ENCODE data around the gene EPB41.
"Not testable (repeated sequence)": the region's sequence is repeated elsewhere in the genome, so short reads cannot be mapped to it uniquely, and the experiment has no call there.

EPB41 gene

DNA sequence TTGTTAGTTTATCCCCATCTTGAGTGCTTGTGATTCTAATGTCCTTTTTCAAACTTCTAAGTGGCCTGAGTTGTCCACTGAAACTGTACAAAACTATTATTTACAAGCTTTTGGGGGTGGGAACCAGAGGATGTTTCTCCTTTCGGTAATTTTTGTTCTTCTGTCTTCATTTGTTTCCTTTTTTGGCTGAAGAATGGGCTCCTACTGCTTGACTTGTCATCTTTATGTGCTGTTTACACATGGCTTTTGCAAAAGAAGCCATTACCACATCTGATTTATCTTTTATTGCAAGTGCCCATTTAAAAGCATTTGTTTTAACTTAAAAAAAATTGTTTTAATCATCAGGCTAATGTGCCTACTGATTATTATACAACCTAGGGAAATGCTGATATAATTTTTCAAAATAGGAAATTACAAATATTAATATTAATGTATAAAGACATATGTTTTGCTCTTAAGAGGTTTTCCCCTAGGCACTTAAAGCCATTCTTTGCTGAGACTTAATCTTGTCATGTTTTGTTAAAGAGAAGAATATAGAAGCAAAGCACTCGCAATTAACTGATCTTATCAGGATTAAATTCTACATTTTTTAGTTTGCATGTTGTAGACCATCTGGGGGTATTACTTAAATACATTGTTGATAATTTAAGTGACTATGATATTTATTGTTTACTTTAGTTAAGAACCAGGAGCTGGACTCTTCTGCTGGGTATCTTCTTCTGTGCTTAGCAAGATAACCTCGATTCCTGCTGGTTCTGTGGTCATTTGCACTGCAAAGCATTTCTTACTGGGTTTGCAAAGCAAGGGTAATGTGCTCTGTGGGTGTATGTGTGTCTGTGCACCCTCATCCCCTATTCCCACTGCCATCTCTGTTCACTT is 169.2 kb downstream of the EPB41 start:
- Histone ChIP-seq H3K4me3 (no peak overlapping the region), H3K27ac (no peak overlapping the region)

DNA sequence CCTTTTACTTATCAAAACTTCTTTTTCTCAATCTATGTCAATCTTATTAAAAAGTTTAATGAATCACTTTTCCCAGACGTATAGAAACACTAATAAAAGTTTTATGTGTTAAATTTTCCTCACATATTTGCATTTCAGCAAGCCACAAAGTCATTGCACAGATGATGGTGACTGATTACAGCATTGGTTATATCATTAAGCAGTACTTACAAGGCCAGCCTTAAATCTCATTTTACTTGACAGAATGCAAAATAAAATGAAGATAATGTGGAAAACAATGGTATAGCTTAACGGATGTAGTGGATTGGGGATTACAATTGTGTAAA is 169.8 kb downstream of the EPB41 start:
- no peak overlapping the region for H3K27ac ChIP-seq
- no peak overlapping the region for H3K4me3 ChIP-seq

DNA sequence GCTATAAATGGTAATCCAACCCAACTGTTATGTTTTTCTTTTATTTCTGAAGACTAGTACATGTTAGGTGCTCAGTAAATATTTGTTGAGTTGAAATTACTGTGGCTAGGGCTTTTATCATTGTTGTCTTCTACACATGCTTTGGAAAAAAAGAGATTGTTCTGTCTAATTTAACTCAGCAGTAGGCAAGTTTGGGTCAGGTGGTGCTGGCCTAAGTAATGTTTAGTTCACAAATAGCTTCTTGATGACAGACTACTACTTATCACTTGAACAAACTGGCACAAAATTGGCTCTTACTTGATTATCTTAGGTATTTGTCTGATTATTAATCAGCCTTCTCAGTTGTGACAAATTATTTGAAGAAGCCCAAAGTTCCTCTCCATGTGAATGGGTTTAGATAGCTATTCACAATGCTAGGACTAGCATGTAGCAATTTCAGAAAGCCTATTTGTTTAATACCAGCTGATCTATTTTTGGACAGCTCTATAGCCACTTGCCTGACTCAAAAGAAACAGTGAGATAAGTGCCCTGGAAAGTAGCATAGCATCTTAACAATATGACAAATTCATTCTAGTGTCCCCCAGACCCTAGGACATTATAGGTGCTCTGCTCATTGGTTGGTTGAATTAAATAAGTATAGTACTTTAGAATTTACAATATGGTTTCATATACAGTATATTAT is 176.7 kb downstream of the EPB41 start:
- no peak overlapping the region for H3K27ac ChIP-seq

DNA sequence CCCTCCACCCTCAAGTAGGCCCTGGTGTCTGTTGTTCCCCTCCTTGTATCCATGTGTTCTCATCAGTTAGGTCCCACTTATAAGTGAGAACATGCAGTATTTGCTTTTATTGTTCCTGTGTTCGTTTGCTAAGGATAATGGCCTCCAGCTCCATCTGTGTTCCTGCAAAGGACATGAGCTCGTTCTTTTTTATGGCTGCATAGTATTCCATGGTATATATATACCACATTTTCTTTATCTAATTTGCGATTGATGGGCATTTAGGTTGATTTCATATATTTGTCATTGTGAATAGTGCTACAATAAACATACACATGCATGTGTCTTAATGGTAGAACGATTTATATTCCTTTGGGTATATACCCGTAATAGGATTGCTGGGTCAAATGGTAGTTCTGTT is 178.3 kb downstream of the EPB41 start:
- not testable (repeated sequence) for H3K27ac ChIP-seq, H3K4me3 ChIP-seq

More for the DNA sequence above, 176.7 kb downstream of the EPB41 start:
- no peak overlapping the region for H3K4me3 ChIP-seq

DNA sequence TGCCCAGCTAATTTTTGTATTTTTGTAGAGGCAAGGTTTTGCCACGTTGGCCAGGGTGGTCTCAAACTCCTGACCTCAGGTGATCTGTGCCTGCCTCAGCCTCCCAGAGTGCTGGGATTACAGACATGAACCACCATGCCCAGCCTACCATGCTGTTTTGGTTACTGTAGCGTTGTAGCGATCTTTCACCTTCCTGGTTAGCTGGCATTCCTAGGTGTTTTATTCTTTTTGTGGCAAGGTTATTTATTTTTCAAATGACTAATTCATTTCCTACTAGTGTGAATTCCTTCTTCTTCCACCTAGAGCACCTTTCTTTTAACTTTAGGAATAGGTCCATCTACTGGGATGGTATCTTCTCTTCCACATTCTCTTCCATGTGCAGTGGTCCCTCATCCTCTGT is 180.1 kb downstream of the EPB41 start:
- H3K4me3 ChIP-seq = no peak overlapping the region

DNA sequence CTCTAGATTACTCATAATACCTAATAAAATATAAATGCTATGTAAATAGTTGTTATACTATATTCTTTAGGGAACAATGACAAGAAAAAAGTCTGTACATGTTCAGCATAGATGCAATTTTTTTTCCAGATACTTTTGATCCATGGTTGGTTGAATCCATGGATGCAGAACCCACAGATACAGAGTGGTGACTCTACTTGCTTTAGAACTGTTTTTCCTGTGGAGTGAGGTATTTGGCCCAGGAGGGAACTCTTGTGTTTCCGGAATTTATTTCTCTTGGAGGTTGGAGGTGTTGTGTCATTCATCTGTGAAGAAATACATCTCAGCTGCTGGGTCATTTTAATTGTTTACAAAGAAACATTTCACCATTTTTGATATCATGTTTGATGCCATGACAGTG is 180.6 kb downstream of the EPB41 start:
- no peak overlapping the region for H3K27ac ChIP-seq
- no peak overlapping the region for H3K4me3 ChIP-seq

More for the DNA sequence above, 180.1 kb downstream of the EPB41 start:
- no peak overlapping the region for H3K27ac ChIP-seq

DNA sequence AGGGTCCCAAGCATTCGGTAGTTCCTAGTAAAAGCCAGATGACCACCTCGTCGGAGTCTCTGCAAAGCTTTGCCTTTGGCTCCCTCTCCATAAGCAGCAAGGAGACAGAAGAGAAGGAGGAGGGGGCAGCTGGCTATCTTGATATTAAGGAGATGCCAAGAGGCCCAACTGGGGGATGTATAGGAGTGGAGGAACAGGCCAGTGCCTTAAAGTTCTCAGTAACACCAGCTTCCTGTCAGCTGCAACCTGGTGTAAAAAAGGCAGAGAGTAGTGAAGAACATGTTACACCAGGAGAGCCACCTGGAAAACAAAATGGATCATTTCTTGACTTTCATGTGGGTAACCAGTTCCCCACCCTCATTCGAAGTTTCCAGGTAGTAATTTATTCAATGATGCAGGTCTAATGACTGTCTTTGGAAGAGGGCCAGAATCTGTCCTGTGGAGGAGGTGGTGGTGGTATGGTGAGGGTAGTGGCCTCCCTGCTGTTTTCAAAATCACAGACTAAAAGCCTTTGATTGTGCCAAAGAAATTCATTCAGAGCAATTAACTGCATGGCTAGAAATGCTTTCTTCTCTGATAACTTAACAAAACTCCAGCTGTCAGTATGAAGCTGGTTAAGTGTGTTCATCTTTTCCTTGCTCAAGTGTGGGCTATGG is 182.0 kb downstream of the EPB41 start:
- H3K27ac ChIP-seq = no peak overlapping the region
- H3K4me3 ChIP-seq = no peak overlapping the region

DNA sequence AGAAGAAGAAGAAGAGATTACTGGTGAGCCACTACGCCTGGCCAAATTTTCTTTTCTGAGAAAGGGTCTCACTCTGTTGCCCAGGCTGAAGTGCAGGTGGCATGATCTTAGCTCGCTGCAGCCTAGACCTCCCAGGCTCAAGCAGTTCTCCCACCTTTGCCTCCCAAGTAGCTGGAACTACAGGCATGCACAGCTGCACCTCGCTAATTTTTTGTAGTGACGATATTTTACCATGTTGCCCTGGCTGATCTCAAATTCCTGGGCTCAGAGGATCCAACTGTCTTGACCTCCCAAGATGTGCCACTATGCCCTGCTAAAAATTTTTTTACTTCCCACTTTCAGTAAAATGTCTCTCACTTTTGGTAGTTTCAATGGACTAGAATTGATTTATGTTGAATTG is 184.9 kb downstream of the EPB41 start:
- H3K27ac ChIP-seq = no peak overlapping the region
- no peak overlapping the region for H3K4me3 ChIP-seq

DNA sequence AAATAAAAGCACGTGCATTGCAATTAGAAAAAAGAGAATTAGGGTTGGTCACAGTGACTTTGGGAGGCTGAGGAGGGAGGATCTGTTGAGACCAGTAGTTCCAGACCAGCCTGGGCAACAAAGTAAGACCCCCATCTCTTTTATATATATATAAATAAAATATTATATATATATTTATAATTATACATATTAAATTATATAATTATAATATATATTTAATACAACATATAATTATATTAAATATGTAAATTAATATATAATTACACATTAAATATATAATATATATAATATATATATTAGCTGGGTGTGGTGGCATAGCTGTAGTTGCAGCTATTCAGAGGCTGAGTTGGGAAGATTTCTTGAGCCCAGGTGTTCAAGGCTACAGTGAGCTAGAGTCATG is 186.1 kb downstream of the EPB41 start:
- H3K4me3 ChIP-seq = no peak overlapping the region
- H3K27ac ChIP-seq = no peak overlapping the region

DNA sequence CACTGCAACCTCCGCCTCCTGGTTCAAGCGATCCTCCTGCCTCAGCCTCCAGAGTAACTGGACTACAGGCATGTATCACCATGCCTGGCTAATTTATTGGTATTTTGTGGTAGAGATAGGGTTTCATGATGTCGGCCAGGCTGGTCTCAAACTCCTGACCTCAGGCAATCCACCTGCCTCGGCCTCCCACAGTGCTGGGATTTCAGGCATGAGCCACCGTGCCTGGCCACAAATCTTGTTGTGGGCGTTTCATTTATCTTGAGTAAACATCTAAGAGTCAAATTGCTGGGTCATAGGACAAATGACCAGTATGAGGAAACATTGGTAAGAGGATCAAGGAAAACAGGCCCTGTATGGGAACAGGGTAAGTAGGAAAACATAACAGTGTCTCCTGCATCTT is 191.5 kb downstream of the EPB41 start:
- H3K27ac ChIP-seq = no peak overlapping the region
- no peak overlapping the region for H3K4me3 ChIP-seq

DNA sequence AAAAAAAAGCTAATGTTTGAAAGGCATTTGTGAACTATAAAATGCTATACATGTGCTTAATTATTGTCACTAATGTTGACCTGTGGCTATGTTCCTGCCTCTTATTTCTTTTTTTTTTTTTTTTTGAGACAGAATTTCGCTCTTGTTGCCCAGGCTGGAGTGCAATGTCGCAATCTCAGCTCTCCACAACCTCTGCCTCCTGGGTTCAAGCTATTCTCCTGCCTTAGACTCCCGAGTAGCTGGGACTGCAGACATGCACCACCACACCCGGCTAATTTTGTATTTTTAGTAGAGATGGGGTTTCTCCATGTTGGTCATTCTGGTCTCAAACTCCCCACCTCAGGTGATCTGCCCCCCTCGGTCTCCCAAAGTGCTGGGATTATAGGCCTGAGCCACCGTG is 193.7 kb downstream of the EPB41 start:
- not testable (repeated sequence) for H3K27ac ChIP-seq, H3K4me3 ChIP-seq

DNA sequence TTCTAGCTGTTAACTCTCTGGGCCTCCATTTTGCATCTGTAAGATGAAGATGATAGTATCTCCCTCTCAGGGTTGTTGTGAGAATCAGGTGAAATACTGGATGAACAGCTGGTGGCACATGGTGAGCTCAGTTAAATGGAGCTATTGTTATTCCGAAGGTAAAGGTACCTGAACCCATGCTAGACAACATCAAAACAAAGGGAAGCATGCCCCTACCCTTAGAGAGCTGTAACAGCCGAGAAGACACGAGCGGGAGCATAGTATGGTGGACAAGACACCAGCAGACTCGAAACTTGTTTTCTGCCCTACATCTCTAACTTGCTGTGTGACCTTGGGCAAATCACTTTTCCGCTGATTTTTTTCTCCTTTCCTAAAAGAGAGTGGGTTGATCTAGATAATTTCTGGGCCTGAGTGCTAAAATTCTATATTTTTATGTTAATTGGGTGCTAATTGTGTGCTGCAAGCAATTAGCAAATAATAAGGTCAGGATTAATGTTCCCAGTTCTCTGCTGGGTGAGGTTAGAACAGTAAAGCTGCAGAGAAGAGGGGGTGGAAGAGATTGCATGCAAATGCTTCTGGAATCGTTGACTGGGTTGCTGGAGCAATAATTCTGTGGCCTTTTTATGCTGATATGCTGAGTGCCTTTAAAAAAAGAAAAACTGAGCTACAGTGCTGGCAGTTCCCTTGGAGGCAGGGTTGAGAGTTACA is 198.5 kb downstream of the EPB41 start:
- no peak overlapping the region for H3K4me3 ChIP-seq
- H3K27ac ChIP-seq = no peak overlapping the region

DNA sequence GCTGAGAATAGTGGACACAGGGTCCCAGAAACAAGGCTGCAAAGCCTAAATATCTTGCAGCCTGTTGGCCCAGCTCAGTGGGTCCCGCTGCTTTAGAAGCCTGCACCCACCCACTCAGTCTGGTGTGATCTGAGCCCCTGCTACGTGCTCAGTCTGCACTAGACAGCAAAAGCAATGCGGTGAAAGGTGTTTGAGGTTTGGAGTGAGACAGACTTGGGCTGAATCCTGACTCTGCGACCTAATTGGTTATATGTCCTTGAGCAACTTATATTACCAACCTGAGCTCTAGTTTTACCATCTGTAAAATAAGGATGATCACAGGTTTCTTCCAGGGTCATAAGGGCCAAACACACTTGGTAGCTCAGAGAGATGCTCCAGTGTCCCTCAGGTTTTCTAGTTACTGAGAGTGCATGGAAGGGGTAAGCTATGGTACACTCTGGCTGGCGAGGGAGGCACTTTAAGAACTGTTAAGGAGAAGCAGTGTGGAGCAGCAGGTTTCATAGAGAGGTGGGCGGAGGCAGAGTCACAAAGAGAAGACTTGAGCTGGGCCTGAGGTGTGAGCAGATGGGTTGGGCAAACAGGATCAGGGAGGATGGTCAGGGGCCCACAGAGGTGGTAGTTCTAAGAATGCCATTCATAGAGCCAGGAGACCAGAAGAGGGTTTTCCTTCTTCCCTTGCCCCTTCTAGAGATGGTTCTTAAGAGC is 199.2 kb downstream of the EPB41 start:
- no peak overlapping the region for H3K27ac ChIP-seq

DNA sequence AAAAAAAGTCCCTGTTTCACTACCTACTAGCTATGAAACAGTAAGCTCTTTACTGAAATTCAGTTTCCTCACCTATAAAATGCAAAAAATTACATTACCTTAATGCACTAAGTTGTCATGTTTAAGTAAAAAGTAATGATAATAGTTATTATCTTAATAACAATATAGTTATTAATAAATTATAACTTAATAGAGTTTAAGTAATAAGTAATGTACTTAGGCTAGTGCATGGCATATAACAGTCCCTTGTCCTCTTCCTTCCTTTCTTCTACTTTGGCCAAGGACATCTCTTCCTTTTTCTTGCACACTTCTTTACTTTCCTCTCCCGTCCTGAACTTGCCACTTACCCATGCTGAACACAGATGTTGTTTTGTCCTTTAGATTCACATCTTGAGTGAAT is 200.3 kb downstream of the EPB41 start:
- Histone ChIP-seq H3K4me3 (no peak overlapping the region), H3K27ac (no peak overlapping the region)

More for the DNA sequence above, 199.2 kb downstream of the EPB41 start:
- no peak overlapping the region for H3K4me3 ChIP-seq

DNA sequence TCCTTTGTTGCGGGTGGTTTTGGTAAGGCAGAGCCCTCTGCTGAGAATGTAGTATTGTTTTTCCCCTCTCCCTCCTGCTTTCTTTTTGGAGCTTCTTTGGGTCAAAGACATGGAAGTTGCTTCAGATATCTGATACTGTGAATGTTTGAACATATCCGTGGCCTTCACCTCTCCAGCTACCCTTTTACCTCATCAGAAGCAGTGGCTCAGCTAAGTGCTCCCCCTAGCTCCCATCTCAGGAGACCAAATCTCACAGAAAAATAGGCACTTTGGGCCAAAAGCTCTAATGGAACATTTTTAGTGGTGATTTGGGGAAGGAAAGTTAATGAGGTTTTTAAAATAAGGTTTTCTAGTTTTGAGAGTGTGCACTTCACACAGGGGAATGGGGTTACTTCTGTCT is 203.0 kb downstream of the EPB41 start:
- H3K27ac ChIP-seq = peak overlapping the region in 1 of 21 experiments; percentile 7

DNA sequence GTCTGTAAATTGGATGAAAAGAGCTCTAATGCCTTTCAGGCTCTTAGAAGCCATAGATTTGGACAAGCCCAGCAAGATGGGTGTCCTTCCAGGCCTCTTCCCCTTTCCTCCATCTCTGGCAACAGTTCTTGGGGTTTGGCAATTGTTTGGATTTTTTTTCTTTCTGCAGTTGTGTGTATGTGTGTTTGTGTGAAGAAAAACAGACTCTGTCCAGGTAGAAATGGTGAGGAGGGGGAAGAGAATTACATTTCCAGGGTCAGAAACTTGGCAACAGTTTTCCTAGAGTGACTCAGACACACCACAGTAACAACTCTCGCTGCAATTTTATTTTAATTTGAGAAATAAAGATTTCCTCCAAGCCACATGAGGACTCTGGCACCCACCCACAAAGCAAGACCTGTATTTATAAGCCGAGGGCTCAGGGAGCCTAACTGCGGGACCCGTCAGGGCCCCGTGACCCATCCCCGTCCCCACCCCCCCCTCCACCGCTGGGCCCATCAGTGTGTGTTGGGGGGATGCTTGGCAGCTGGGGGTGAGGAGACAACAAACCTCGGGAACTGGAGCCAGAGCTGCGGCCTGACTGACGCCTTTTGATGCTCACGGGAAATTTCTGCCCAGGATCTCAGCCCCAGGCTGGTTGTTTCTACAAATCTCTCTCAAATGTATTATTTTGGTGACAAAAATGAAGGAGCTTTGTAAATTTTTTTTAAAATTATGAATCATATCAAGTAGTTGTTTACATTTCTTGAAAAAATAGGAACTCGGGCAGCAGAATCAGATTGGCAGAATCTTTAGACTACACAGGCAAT is 205.0 kb downstream of the EPB41 start:
- no peak overlapping the region for H3K4me3 ChIP-seq
- H3K27ac ChIP-seq = peak overlapping the region in 1 of 21 experiments; percentile 3

More for the DNA sequence above, 203.0 kb downstream of the EPB41 start:
- H3K4me3 ChIP-seq = no peak overlapping the region

DNA sequence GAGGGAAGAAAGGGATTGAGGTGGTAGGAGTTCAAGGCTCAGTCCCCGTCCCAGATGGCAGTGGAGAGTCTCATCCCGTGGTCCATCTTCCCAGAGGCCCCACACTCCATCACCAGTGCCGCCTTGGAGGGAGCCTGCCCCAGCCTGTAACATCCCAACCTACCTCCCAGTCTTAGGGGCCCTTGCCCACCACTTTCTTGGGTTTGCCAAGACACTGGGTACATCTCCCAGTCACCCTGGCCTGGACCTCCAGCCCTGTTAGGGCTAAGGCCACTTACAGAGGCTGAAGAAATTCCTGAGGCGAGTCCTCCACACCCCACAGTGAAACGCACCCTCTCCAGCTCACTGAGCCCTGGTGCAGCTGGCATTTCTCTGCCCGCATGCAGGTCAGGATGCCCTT is 206.0 kb downstream of the EPB41 start:
- Histone ChIP-seq H3K4me3 (no peak overlapping the region), H3K27ac (no peak overlapping the region)

DNA sequence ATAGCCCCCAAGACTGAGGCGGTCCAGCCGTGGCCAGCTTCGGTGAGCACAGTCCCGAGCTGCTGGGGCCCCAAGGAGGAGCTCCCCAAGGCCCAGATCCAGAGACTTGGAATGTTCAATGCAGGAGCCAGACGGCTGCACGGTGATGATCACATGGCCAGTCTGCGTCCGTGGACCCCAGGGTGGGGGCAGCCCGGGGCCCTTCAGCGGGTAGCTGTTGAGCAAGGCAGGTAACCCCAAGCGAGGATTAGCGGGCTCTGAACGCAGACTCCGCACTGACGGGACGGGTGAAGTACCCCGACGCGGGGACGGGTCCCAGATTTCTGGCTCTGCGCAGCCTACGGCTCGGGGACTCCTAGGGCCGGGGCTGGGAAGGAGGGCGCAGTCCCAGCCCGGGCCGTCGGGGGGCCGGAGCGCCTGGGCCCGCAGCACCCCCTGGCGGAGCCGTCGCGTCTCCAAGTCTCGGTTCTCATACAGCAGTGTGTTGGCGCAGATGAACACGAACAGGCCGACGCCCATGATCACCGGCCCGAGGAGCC is 206.6 kb downstream of the EPB41 start:
- peak overlapping the region in 3 of 21 experiments; percentile 84 to 94 (median 89) for H3K27ac ChIP-seq

More for the DNA sequence above, 206.6 kb downstream of the EPB41 start:
- peak overlapping the region in 4 of 7 experiments; percentile 41 to 55 (median 48) for H3K4me3 ChIP-seq
